Measurements from ENCODE around the gene CEP83. TPM values are rescaled to one million over a fixed set of nuclear protein-coding genes. Genes with fewer than 3 reads are reported as not detected.

The CEP83 gene
- total and polyA plus RNA-seq, 9 of the 15 experiments (the other 6 are each of a cell fraction or from before 2014, with no cell fraction given): 5.3 to 40.5 (median 31.3) TPM

- no peaks in the 10 kb centered on the region for H4K20me1 ChIP-seq (replicated peaks; ENCODE audit: control insufficient read depth, insufficient read depth, low read length)
- H3K9me1 ChIP-seq (ENCODE audit: control insufficient read depth, insufficient read depth, low read length): no peaks in the 10 kb centered on the region
- TF ChIP-seq KHSRP (IDR thresholded peaks at IDR 0.05): no peak
- no peak for TF ChIP-seq HDAC3 (IDR thresholded peaks at IDR 0.05; ENCODE audit: borderline replicate concordance, partially characterized antibody)
- TF ChIP-seq ZFPM2 (CRISPR knock-in tag; IDR thresholded peaks at IDR 0.05): no peak
- no peak for TF ChIP-seq PRPF4 (IDR thresholded peaks at IDR 0.05; ENCODE audit: insufficient read depth, low read depth, low read length, poor library complexity, severe bottlenecking)
- TF ChIP-seq ZBED1 (IDR thresholded peaks at IDR 0.05): no peak
- no peaks in the 10 kb centered on the region for H3K36me3 ChIP-seq (ENCODE audit: control insufficient read depth, insufficient read depth, low read length)
- no peak overlapping the region for H3K4me2 ChIP-seq (ENCODE audit: insufficient read depth, low read length)
- H3K9ac ChIP-seq (ENCODE audit: insufficient read depth in 1 of 2, low read depth in 2 of 2, low read length in 2 of 2): no peak overlapping the region
- intact Hi-C loops (cut with micrococcal nuclease) (no loop called here), in situ Hi-C loops (cut with MboI) (no loop called here)
- no peak overlapping the region for H3K4me3 ChIP-seq
- no peaks in the 10 kb centered on the region for H3K9me3 ChIP-seq (replicated peaks; ENCODE audit: control insufficient read depth, insufficient read depth, low read depth, low read length)
- no peak for DNase-seq (ENCODE audit: extremely low read depth in 1 of 4, low spot score in 3 of 4)
- peaks cover 30 to 49% of the 10 kb centered on the region in 2 experiments for H3K27me3 ChIP-seq (ENCODE audit: control insufficient read depth in 2 of 2, insufficient read depth in 2 of 2, low read length in 2 of 2)
- no TSS peak for BruUV-seq (replicated peaks)
- no peak overlapping the region for H3K27ac ChIP-seq (ENCODE audit: extremely low read depth, low read depth, low read length)
- ChIA-PET POLR2A (no interaction called here), CTCF (ENCODE audit: low intra/inter-chr PET ratio) (no interaction called here)
- ATAC-seq: no peak
- no peaks in the 10 kb centered on the region for H3K79me2 ChIP-seq (ENCODE audit: control insufficient read depth, insufficient read depth, low read length)
- FAIRE-seq: no peak
- no peak overlapping the region for H2AFZ ChIP-seq (ENCODE audit: low read depth, low read length)
- H3K4me1 ChIP-seq (replicated peaks in 1 of 2; ENCODE audit: control insufficient read depth in 2 of 2, insufficient read depth in 2 of 2, low read length in 2 of 2): peaks cover 10 to 11% of the 10 kb centered on the region in 2 experiments; a peak in 4 of 5 replicates
- 41% methylated on average over 19 of the region's 19 CpGs for WGBS (ENCODE audit: insufficient coverage, low coverage, missing lambda C conversion rate)
Measured at GRCh38 chr12:94264736-94265485, 194.8 kb downstream of the CEP83 start.

Measured in K562 (cell line).